GM18502 (cell line): ENCODE results near the gene EEFSEC.

Experiments used
- ATAC-seq: cut with Tn5 transposase; IDR thresholded peaks from one replicate; pipeline ENCODE4 v1.9.1; 2021; ENCODE audit warnings: mild to moderate bottlenecking; ENCODE audit not compliant: unreplicated experiment, poor library complexity

The EEFSEC gene

GRCh38 chr3:128358156-128358895 is 205.0 kb downstream of the EEFSEC start:
- ATAC-seq = no peak

- ATAC-seq = no peak
Observed at GRCh38 chr3:128359060-128359664, 205.9 kb downstream of the EEFSEC start.

- no peak for ATAC-seq
Observed at GRCh38 chr3:128359846-128360642, 206.8 kb downstream of the EEFSEC start.

GRCh38 chr3:128360705-128361271 is 207.5 kb downstream of the EEFSEC start:
- no peak for ATAC-seq

GRCh38 chr3:128362026-128362965 is 209.0 kb downstream of the EEFSEC start:
- no peak for ATAC-seq

- ATAC-seq = no peak
Observed at GRCh38 chr3:128364291-128364690, 211.0 kb downstream of the EEFSEC start.

- ATAC-seq = no peak
Observed at GRCh38 chr3:128364808-128365360, 211.6 kb downstream of the EEFSEC start.

GRCh38 chr3:128366136-128366535 is 212.9 kb downstream of the EEFSEC start:
- no peak for ATAC-seq

- ATAC-seq = no peak
Observed at GRCh38 chr3:128366652-128367051, 213.4 kb downstream of the EEFSEC start.

- no peak for ATAC-seq
Observed at GRCh38 chr3:128367221-128367620, 213.9 kb downstream of the EEFSEC start.

- ATAC-seq = no peak
Observed at GRCh38 chr3:128367761-128368160, 214.5 kb downstream of the EEFSEC start.

- no peak for ATAC-seq
Observed at GRCh38 chr3:128368626-128369025, 215.3 kb downstream of the EEFSEC start.

GRCh38 chr3:128369121-128369703 is 215.9 kb downstream of the EEFSEC start:
- no peak for ATAC-seq

- ATAC-seq = no peak
Observed at GRCh38 chr3:128369881-128370642, 216.8 kb downstream of the EEFSEC start.

- peak; percentile 56 for ATAC-seq
Observed at GRCh38 chr3:128372281-128372680, 219.0 kb downstream of the EEFSEC start.

GRCh38 chr3:128372707-128373533 is 219.6 kb downstream of the EEFSEC start:
- ATAC-seq = no peak

- no peak for ATAC-seq
Observed at GRCh38 chr3:128374746-128375445, 221.6 kb downstream of the EEFSEC start.
